ENCODE data around the gene ZNF771. TPM values are rescaled to one million over a fixed set of nuclear protein-coding genes. Genes with fewer than 3 reads are reported as not detected.

ZNF771 gene
- total and polyA plus RNA-seq, 2 donors (not counting 3 experiments of a cell fraction or from before 2014, with no cell fraction given): 11.7 to 16.8 TPM

GRCh38 chr16:30428055-30428454 lies 20.6 kb downstream of the ZNF771 start:
- Histone ChIP-seq H3K9me1 (replicated peaks; ENCODE audit: control insufficient read depth, extremely low read depth, insufficient read depth, low read length) (no peaks in the 10 kb centered on the region), H3K27ac (ENCODE audit: insufficient read depth, low read depth, low read length) (no peak overlapping the region), H3K9me3 (replicated peaks; ENCODE audit: control insufficient read depth, insufficient read depth, low read length) (no peaks in the 10 kb centered on the region), H3K9ac (replicated peaks; ENCODE audit: extremely low read depth, insufficient read depth, low read length) (no peak overlapping the region), H3K4me1 (ENCODE audit: control insufficient read depth, extremely low read depth, insufficient read depth, low read length) (peaks cover 23% of the 10 kb centered on the region), H3K4me2 (ENCODE audit: insufficient read depth, low read length) (no peak overlapping the region), H3K79me2 (ENCODE audit: control insufficient read depth, insufficient read depth, low read length) (peaks cover 19% of the 10 kb centered on the region), H3K27me3 (ENCODE audit: control insufficient read depth in 2 of 2, insufficient read depth in 2 of 2, low read length in 2 of 2) (no peaks in the 10 kb centered on the region), H3K36me3 (ENCODE audit: control insufficient read depth in 2 of 2, extremely low read depth in 1 of 2, insufficient read depth in 2 of 2, low read length in 2 of 2) (peaks cover 3% of the 10 kb centered on the region in 2 experiments), H3K4me3 (replicated peaks in 1 of 3; ENCODE audit: insufficient read depth in 1 of 3, low read depth in 1 of 3, low read length in 3 of 3) (no peak overlapping the region), H4K20me1 (replicated peaks; ENCODE audit: control insufficient read depth, extremely low read depth, insufficient read depth, low read length) (no peaks in the 10 kb centered on the region), H2AFZ (ENCODE audit: low read depth, low read length) (no peak overlapping the region)
- ChIA-PET CTCF (no interaction called here), POLR2A (no interaction called here)
- TF ChIP-seq GATA2 (IDR thresholded peaks at IDR 0.05; ENCODE audit: insufficient read depth, insufficient read length, low read depth, low read length) (no peak), JUN (IDR thresholded peaks at IDR 0.05; ENCODE audit: borderline replicate concordance, insufficient read depth, insufficient read length, low read depth) (no peak), FOS (IDR thresholded peaks at IDR 0.05; ENCODE audit: borderline replicate concordance, insufficient read depth, low read length) (no peak), POLR2AphosphoS5 (IDR thresholded peaks at IDR 0.05; ENCODE audit: insufficient read depth, low read depth, low read length) (no peak), POLR2A (IDR thresholded peaks at IDR 0.05; ENCODE audit: low read depth, low read length) (no peak), EZH2 (IDR thresholded peaks at IDR 0.05; ENCODE audit: borderline replicate concordance, low read depth, low read length, severe bottlenecking) (no peak), MYC (IDR thresholded peaks at IDR 0.05; ENCODE audit: low read depth, low read length) (no peak)
- TF ChIP-seq, protein P1, sequence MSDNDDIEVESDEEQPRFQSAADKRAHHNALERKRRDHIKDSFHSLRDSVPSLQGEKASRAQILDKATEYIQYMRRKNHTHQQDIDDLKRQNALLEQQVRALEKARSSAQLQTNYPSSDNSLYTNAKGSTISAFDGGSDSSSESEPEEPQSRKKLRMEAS (IDR thresholded peaks at IDR 0.05; ENCODE audit: insufficient read depth, insufficient read length): no peak
- TF ChIP-seq, protein P2, sequence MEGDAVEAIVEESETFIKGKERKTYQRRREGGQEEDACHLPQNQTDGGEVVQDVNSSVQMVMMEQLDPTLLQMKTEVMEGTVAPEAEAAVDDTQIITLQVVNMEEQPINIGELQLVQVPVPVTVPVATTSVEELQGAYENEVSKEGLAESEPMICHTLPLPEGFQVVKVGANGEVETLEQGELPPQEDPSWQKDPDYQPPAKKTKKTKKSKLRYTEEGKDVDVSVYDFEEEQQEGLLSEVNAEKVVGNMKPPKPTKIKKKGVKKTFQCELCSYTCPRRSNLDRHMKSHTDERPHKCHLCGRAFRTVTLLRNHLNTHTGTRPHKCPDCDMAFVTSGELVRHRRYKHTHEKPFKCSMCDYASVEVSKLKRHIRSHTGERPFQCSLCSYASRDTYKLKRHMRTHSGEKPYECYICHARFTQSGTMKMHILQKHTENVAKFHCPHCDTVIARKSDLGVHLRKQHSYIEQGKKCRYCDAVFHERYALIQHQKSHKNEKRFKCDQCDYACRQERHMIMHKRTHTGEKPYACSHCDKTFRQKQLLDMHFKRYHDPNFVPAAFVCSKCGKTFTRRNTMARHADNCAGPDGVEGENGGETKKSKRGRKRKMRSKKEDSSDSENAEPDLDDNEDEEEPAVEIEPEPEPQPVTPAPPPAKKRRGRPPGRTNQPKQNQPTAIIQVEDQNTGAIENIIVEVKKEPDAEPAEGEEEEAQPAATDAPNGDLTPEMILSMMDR (IDR thresholded peaks at IDR 0.05; ENCODE audit: extremely low read depth in 1 of 2, insufficient read depth in 1 of 2, low read depth in 1 of 2, low read length in 2 of 2): no peak
- BruUV-seq (replicated peaks): no TSS peak
- intact Hi-C loops (cut with micrococcal nuclease): no loop called here
- dilution Hi-C loops (cut with MboI; ENCODE audit: extremely low pct_ligation_motif_present, low sequenced_read_pairs): no loop called here
- FAIRE-seq: no peak
- no peak for DNase-seq (ENCODE audit: low read depth, low spot score)

Data from endothelial cell of umbilical vein (primary cell).